Hepatocyte (in vitro differentiated cells): ENCODE results near the gene RAI1. TPM values are rescaled to one million over a fixed set of nuclear protein-coding genes. Genes with fewer than 3 reads are reported as not detected.

Experiments used
- DNase-seq: peaks from one replicate; pipeline ENCODE4 v3.0.0-alpha.2; 2016; ENCODE audit warnings: low spot score
- H2AFZ ChIP-seq: fragments of 200-600 bp; sonication (generic); 2 replicates; pipeline ENCODE4 v1.6.0; 2016; ENCODE audit warnings: antibody characterized with exemption, mild to moderate bottlenecking
- H3K27ac ChIP-seq: fragments of 200-600 bp; sonication (generic); 2 replicates; pipeline ENCODE4 v1.5.1; 2016; ENCODE audit warnings: mild to moderate bottlenecking
- H3K27me3 ChIP-seq: fragments of 200-600 bp; sonication (generic); 2 replicates; pipeline ENCODE4 v1.6.1; 2016
- H3K36me3 ChIP-seq: fragments of 200-600 bp; sonication (generic); replicated peaks from 2 replicates; pipeline ENCODE4 v1.5.1; 2016; ENCODE audit warnings: low read depth; ENCODE audit not compliant: insufficient read depth
- H3K4me1 ChIP-seq: fragments of 200-600 bp; sonication (generic); 2 replicates; pipeline ENCODE4 v1.5.1; 2016; ENCODE audit warnings: mild to moderate bottlenecking, moderate library complexity; ENCODE audit not compliant: insufficient read depth
- H3K4me2 ChIP-seq: fragments of 200-600 bp; sonication (generic); 2 replicates; pipeline ENCODE4 v1.6.0; 2016
- H3K4me3 ChIP-seq: fragments of 200-600 bp; sonication (generic); 2 replicates; pipeline ENCODE4 v1.5.1; 2016; ENCODE audit warnings: mild to moderate bottlenecking
- H3K79me2 ChIP-seq: fragments of 200-600 bp; sonication (generic); 2 replicates; pipeline ENCODE4 v1.6.0; 2017; ENCODE audit warnings: mild to moderate bottlenecking
- H3K9me2 ChIP-seq: fragments of 200-600 bp; sonication (generic); replicated peaks from 2 replicates; pipeline ENCODE4 v1.6.0; 2017; ENCODE audit warnings: mild to moderate bottlenecking; ENCODE audit not compliant: insufficient read depth
- H3K9me3 ChIP-seq: fragments of 200-600 bp; sonication (generic); 2 replicates; pipeline ENCODE4 v1.5.1; 2016; ENCODE audit warnings: low read depth, mild to moderate bottlenecking
- H4K20me1 ChIP-seq: fragments of 200-600 bp; sonication (generic); 2 replicates; pipeline ENCODE4 v1.6.0; 2016; ENCODE audit warnings: mild to moderate bottlenecking; ENCODE audit not compliant: insufficient read depth, poor library complexity, severe bottlenecking
- EZH2 ChIP-seq: fragments of 200-600 bp; sonication (generic); IDR thresholded peaks from 2 replicates; pipeline ENCODE4 v1.6.1; 2016; ENCODE audit warnings: antibody characterized with exemption, mild to moderate bottlenecking, borderline replicate concordance
- EZH2phosphoT487 ChIP-seq: fragments of 200-600 bp; sonication (generic); IDR thresholded peaks from one replicate; pipeline ENCODE4 v1.6.1; 2018; ENCODE audit warnings: antibody characterized with exemption, mild to moderate bottlenecking, low read depth, moderate library complexity; ENCODE audit not compliant: unreplicated experiment, severe bottlenecking
- WGBS: methylation state at CpG from one replicate; pipeline ENCODE4 v1.1.6; 2016; ENCODE audit warnings: low lambda C conversion rate; ENCODE audit errors: missing lambda C conversion rate; 5-methylcytosine and 5-hydroxymethylcytosine counted together
- polyA plus RNA-seq: library from polyadenylated mRNA; unstranded; fragments of >200 nt; fragmentation: Nextera tagmentation; extraction: Ambion mirVana; gene quantifications from 2 replicates; pipeline ENCODE4 v1.2.1, GENCODE V29; 2016
- total RNA-seq: library from RNA; depleted of rRNA; stranded (reverse); fragments of >200 nt; gene quantifications from 2 replicates; pipeline ENCODE4 v1.2.3, GENCODE V29; 2014
- TF ChIP-seq, protein P1 (sequence below): fragments of 200-600 bp; sonication (generic); IDR thresholded peaks from 2 replicates; pipeline ENCODE4 v1.5.1; 2016; ENCODE audit warnings: antibody characterized with exemption, mild to moderate bottlenecking; ENCODE audit not compliant: poor library complexity

RAI1 gene
- total and polyA plus RNA-seq, 2 experiments from 2014 or later = 20.2 to 23.8 TPM

DNA sequence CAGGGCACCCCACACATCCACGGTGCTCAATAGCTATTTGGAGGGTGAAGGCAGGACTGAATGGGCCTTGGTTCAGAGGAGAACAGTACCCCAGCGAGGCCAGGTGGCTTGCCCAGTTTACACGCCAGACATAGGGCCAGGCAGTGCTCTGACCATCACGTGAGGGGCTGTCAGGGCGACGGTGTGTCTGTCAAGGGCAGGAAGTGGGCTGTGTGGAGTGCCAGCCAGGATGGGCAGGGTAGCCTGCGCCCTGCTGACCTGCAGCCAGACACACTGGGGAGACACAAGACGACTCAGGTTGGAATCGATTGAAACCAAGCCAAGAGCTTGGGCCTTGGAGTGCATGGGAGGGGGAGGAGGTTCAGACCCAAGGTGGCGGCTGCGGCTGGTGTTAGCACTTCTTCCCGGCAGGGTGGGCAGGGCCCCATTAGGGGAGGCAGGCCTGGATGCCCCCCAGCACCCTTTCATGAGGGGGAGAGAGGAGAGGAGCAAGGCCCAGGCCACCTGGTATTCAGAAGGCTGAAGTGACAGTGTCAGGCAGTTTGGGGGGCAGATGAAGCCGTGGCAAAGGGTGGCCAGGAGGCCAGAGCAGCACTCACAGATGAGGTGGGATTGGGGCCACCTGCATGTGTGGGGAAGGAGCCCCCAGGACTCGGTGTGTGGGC, 87.3 kb downstream of the RAI1 start:
- H2AFZ ChIP-seq = no peak overlapping the region
- no peak for TF ChIP-seq EZH2
- TF ChIP-seq, protein P1, sequence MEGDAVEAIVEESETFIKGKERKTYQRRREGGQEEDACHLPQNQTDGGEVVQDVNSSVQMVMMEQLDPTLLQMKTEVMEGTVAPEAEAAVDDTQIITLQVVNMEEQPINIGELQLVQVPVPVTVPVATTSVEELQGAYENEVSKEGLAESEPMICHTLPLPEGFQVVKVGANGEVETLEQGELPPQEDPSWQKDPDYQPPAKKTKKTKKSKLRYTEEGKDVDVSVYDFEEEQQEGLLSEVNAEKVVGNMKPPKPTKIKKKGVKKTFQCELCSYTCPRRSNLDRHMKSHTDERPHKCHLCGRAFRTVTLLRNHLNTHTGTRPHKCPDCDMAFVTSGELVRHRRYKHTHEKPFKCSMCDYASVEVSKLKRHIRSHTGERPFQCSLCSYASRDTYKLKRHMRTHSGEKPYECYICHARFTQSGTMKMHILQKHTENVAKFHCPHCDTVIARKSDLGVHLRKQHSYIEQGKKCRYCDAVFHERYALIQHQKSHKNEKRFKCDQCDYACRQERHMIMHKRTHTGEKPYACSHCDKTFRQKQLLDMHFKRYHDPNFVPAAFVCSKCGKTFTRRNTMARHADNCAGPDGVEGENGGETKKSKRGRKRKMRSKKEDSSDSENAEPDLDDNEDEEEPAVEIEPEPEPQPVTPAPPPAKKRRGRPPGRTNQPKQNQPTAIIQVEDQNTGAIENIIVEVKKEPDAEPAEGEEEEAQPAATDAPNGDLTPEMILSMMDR = no peak
- H3K9me3 ChIP-seq = no peaks in the 10 kb centered on the region
- H3K9me2 ChIP-seq = no peaks in the 10 kb centered on the region
- no peak for DNase-seq
- peaks cover 58% of the 10 kb centered on the region for H4K20me1 ChIP-seq
- no peak overlapping the region for H3K4me3 ChIP-seq
- H3K79me2 ChIP-seq = peaks cover 97% of the 10 kb centered on the region
- peaks cover 57% of the 10 kb centered on the region for H3K4me1 ChIP-seq
- WGBS = 80% methylated on average over 14 of the region's 14 CpGs
- H3K27ac ChIP-seq = peak overlapping the region; percentile 34
- no peaks in the 10 kb centered on the region for H3K36me3 ChIP-seq
- H3K27me3 ChIP-seq = no peaks in the 10 kb centered on the region
- H3K4me2 ChIP-seq = no peak overlapping the region

GRCh38 chr17:17769869-17770631, 88.8 kb downstream of the RAI1 start:
- H3K36me3 ChIP-seq = no peaks in the 10 kb centered on the region
- H3K27me3 ChIP-seq = no peaks in the 10 kb centered on the region
- 54% methylated on average over 18 of the region's 25 CpGs for WGBS
- H3K79me2 ChIP-seq = peaks cover 97% of the 10 kb centered on the region
- peak overlapping the region; percentile 27 for H3K4me2 ChIP-seq
- DNase-seq = no peak
- no peaks in the 10 kb centered on the region for H3K9me3 ChIP-seq
- H2AFZ ChIP-seq = no peak overlapping the region
- H3K9me2 ChIP-seq = no peaks in the 10 kb centered on the region
- H4K20me1 ChIP-seq = peaks cover 60% of the 10 kb centered on the region
- no peak overlapping the region for H3K4me3 ChIP-seq
- TF ChIP-seq, protein P1 = no peak
- TF ChIP-seq EZH2 (no peak), EZH2phosphoT487 (no peak)
- peaks cover 63% of the 10 kb centered on the region for H3K4me1 ChIP-seq
- peak overlapping the region; percentile 82 for H3K27ac ChIP-seq

GRCh38 chr17:17770632-17771044, 89.4 kb downstream of the RAI1 start:
- no peaks in the 10 kb centered on the region for H3K27me3 ChIP-seq
- no peaks in the 10 kb centered on the region for H3K36me3 ChIP-seq
- H3K27ac ChIP-seq = peak overlapping the region; percentile 82
- H3K4me3 ChIP-seq = no peak overlapping the region
- peaks cover 59% of the 10 kb centered on the region for H4K20me1 ChIP-seq
- peaks cover 58% of the 10 kb centered on the region for H3K4me1 ChIP-seq
- no peak for DNase-seq
- H3K9me3 ChIP-seq = no peaks in the 10 kb centered on the region
- 70% methylated on average over 12 of the region's 13 CpGs for WGBS
- H2AFZ ChIP-seq = no peak overlapping the region
- H3K79me2 ChIP-seq = peaks cover 97% of the 10 kb centered on the region
- peak overlapping the region; percentile 27 for H3K4me2 ChIP-seq
- TF ChIP-seq EZH2phosphoT487 = no peak
- TF ChIP-seq, protein P1 = no peak
- no peak for TF ChIP-seq EZH2
- no peaks in the 10 kb centered on the region for H3K9me2 ChIP-seq
